ENCODE results near the gene ZNF350.
"Not testable (repeated sequence)": the region's sequence is repeated elsewhere in the genome, so short reads cannot be mapped to it uniquely, and the experiment has no call there.

The ZNF350 gene

GRCh38 chr19:51986309-51987291 lies at the start of gene ZNF350:
Gene ZNF350, minus strand, starts transcription at chr19:51986840. Its CDS starts 12,480 bp downstream, at chr19:51974360.
- DNase-seq (peak; percentile 84), ATAC-seq (peak; percentile 98)

GRCh38 chr19:52034051-52034728 lies 47.5 kb upstream of the ZNF350 start:
- DNase-seq = no peak
- no peak for ATAC-seq

- peak; percentile 20 for ATAC-seq
- no peak for DNase-seq
These were observed 42.1 kb upstream of the ZNF350 start for GRCh38 chr19:52028780-52029123.

GRCh38 chr19:52028027-52028779 lies 41.6 kb upstream of the ZNF350 start, which contains the start of gene ZNF614:
Gene ZNF614, minus strand, starts transcription at chr19:52028379. Its CDS starts 2,634 bp downstream, at chr19:52025745.
- DNase-seq (peak; percentile 86), ATAC-seq (peak; percentile 96)

GRCh38 chr19:52026255-52026990 lies 39.8 kb upstream of the ZNF350 start:
- ATAC-seq, DNase-seq: not testable (repeated sequence)

- not testable (repeated sequence) for DNase-seq, ATAC-seq
These were observed 37.8 kb upstream of the ZNF350 start for GRCh38 chr19:52024478-52024877.

- DNase-seq (no peak), ATAC-seq (no peak)
These were observed 35.6 kb upstream of the ZNF350 start for GRCh38 chr19:52022193-52022592.

- DNase-seq = no peak
- ATAC-seq = no peak
These were observed 33.9 kb upstream of the ZNF350 start for GRCh38 chr19:52020506-52020905.

- no peak for DNase-seq
- ATAC-seq = no peak
These were observed 24.0 kb upstream of the ZNF350 start for GRCh38 chr19:52010674-52011073.

- DNase-seq (peak; percentile 91), ATAC-seq (peak; percentile 97)
These were observed 21.3 kb upstream of the ZNF350 start, which contains the start of gene ZNF615 for GRCh38 chr19:52007806-52008557. Gene ZNF615, minus strand, starts transcription at chr19:52008211. Its CDS starts 4,500 bp downstream, at chr19:52003711.

- ATAC-seq (no peak), DNase-seq (peak; percentile 12)
These were observed 20.8 kb upstream of the ZNF350 start for GRCh38 chr19:52007451-52007805.

- ATAC-seq (no peak), DNase-seq (no peak)
These were observed 7.5 kb upstream of the ZNF350 start for GRCh38 chr19:51994048-51994644.

- DNase-seq = no peak
- no peak for ATAC-seq
These were observed 6.8 kb upstream of the ZNF350 start for GRCh38 chr19:51993422-51993821.

- ATAC-seq (no peak), DNase-seq (no peak)
These were observed 3.3 kb downstream of the ZNF350 start for GRCh38 chr19:51983361-51983760.

GRCh38 chr19:51980926-51981325 lies 5.7 kb downstream of the ZNF350 start:
- not testable (repeated sequence) for DNase-seq, ATAC-seq

- no peak for DNase-seq
- ATAC-seq = no peak
These were observed 6.4 kb downstream of the ZNF350 start for GRCh38 chr19:51980116-51980736.

- DNase-seq = no peak
- no peak for ATAC-seq
These were observed 7.8 kb downstream of the ZNF350 start for GRCh38 chr19:51978882-51979281.

GRCh38 chr19:51977346-51977745 lies 9.3 kb downstream of the ZNF350 start:
- no peak for ATAC-seq
- no peak for DNase-seq

GRCh38 chr19:51976852-51977251 lies 9.8 kb downstream of the ZNF350 start:
- ATAC-seq (no peak), DNase-seq (no peak)

- not testable (repeated sequence) for DNase-seq, ATAC-seq
These were observed 10.9 kb downstream of the ZNF350 start for GRCh38 chr19:51975787-51976186.
